ENCODE results near the gene SP100. TPM values are rescaled to one million over a fixed set of nuclear protein-coding genes. Genes with fewer than 3 reads are reported as not detected.
"Not testable (repeated sequence)": the region's sequence is repeated elsewhere in the genome, so short reads cannot be mapped to it uniquely, and the experiment has no call there.

The SP100 gene
- total RNA-seq, 4 donors from 2014 or later: 70.1 to 102 (median 92.5) TPM

DNA sequence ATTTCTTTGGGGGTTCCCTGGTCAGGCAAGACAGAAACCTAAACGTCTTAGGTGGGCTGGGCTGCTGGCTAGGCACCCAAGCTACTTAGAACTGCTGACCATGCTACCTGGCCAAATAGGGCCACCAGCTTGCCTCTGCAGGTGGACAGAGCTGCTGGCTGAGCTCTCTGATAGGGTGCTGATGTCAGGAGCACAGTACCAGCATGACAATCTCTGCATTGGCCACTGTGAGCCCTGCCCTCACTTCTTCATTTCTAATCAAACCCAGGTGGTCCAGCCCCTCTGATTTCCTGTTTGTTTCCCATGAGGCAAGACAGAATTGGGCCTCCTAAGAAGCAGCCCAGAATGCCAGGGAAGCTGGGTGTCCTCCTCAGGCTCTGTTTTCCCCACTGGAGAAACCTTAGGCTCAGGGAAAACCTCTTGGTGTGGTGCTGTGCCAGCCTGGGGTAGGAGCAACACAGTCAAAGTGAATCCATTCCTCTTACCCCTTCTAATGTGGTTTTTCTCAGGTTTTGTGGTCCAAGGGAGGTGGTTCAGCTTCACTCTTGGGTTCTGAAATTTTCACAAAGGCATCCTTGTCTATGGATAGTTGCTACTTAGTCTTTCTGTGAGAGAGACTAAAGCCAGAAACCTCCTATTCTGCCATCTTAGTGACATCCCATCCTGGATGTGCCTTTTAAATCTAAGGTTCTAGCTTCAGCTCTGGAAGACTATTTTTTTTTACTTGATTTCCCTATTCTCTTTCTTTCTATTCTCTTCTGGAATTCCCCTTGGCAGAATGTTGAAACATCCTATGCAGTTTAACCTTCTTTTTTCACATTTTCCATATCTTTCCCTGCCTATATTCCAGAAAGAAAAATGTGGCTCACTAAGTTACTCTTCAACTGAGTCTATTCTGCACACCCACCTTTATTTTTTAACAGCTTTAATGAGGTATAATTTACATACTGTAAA is 15.2 kb downstream of the SP100 start:
- Histone ChIP-seq H3K27ac (no peak overlapping the region), H3K27me3 (no peaks in the 10 kb centered on the region), H3K9me3 (peaks cover 0 to 27% (median 0%) of the 10 kb centered on the region in 3 donors), H3K4me1 (peaks cover 0 to 20% (median 0%) of the 10 kb centered on the region in 3 donors), H3K36me3 (peaks cover 0 to 45% of the 10 kb centered on the region in 2 donors), H3K4me3 (no peak overlapping the region)
- TF ChIP-seq EP300 (IDR thresholded peaks at IDR 0.05) (no peak), POLR2A (IDR thresholded peaks at IDR 0.05) (no peak), POLR2AphosphoS5 (IDR thresholded peaks at IDR 0.05) (no peak)
- TF ChIP-seq, protein P1, sequence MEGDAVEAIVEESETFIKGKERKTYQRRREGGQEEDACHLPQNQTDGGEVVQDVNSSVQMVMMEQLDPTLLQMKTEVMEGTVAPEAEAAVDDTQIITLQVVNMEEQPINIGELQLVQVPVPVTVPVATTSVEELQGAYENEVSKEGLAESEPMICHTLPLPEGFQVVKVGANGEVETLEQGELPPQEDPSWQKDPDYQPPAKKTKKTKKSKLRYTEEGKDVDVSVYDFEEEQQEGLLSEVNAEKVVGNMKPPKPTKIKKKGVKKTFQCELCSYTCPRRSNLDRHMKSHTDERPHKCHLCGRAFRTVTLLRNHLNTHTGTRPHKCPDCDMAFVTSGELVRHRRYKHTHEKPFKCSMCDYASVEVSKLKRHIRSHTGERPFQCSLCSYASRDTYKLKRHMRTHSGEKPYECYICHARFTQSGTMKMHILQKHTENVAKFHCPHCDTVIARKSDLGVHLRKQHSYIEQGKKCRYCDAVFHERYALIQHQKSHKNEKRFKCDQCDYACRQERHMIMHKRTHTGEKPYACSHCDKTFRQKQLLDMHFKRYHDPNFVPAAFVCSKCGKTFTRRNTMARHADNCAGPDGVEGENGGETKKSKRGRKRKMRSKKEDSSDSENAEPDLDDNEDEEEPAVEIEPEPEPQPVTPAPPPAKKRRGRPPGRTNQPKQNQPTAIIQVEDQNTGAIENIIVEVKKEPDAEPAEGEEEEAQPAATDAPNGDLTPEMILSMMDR (IDR thresholded peaks at IDR 0.05): no peak
- ATAC-seq: no peak
- no CpG with 5 or more reads among the region's 1 CpG for WGBS, 2 donors (ENCODE audit: low coverage in 1 of 2)

DNA sequence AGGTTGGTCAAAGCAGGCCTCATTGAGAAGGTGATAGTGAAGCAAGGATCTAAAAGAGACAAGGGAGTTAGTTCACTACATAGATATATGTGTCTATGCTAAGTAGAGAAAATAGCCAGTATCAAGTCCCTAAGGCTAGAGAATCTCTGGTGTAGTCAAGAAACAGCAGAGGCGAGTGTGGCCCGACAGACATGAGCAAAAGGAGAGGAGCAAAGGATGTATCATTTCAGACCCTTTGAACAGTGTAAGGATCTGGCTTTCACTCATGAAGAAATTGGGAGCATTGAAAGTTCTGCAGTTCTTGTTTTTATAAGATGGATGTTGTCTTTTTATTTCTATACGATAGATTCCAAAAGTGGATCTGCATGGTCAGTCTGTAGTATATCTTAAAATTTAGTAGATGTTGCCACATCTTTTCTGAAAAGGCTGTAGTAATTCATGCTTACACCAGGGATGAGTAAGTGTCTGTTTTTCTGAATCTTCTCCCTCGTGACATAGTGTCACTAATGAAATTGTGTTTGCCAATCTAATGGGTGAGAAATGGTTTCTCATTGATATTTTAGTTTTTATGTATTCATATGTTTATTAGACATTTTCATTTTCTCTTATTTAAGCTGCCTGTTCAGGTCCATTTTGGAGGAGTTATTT is 18.8 kb downstream of the SP100 start:
- 77 to 80% methylated on average over 4 of the region's 4 CpGs for WGBS, 2 donors (ENCODE audit: low coverage in 1 of 2)
- H3K9me3 ChIP-seq: peaks cover 0 to 19% (median 0%) of the 10 kb centered on the region in 3 donors
- peaks cover 0 to 23% of the 10 kb centered on the region in 2 donors for H3K36me3 ChIP-seq
- H3K4me1 ChIP-seq: peaks cover 0 to 14% (median 0%) of the 10 kb centered on the region in 3 donors
- no peak overlapping the region for H3K4me3 ChIP-seq
- TF ChIP-seq EP300 (IDR thresholded peaks at IDR 0.05): no peak
- TF ChIP-seq POLR2A (IDR thresholded peaks at IDR 0.05): no peak
- TF ChIP-seq, protein P1 (IDR thresholded peaks at IDR 0.05): no peak
- no peak for TF ChIP-seq POLR2AphosphoS5 (IDR thresholded peaks at IDR 0.05)
- no peak for ATAC-seq
- no peak overlapping the region for H3K27ac ChIP-seq
- no peaks in the 10 kb centered on the region for H3K27me3 ChIP-seq

DNA sequence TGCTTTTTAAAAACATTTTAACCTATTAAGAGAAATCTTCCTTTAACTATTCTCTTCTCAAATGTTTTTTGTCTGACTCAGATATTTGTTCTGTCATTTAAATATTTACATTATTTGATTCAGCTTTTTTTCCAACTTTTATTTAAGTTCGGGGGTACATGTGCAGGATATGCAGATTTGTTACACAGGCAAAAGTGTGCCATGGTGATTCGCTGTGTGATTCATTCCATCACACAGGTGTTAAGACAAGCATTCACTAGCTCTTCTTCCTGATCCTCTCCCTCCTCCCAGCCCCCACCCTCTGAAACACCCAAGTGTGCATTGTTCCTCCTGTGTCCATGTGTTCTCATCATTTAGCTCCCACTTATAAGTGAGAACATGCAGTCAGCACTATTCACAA is 19.4 kb downstream of the SP100 start:
- TF ChIP-seq EP300 (IDR thresholded peaks at IDR 0.05) (no peak), POLR2AphosphoS5 (IDR thresholded peaks at IDR 0.05) (no peak)
- no peak for ATAC-seq
- H3K4me3 ChIP-seq: no peak overlapping the region
- H3K27me3 ChIP-seq: no peaks in the 10 kb centered on the region
- whole genome bisulfite sequencing, 2 donors (ENCODE audit: low coverage in 1 of 2): 85 to 93% methylated on average over 2 of the region's 2 CpGs
- peaks cover 0 to 19% (median 0%) of the 10 kb centered on the region in 3 donors for H3K9me3 ChIP-seq
- H3K4me1 ChIP-seq: peaks cover 0 to 10% (median 0%) of the 10 kb centered on the region in 3 donors
- H3K36me3 ChIP-seq: peaks cover 0 to 23% of the 10 kb centered on the region in 2 donors
- H3K27ac ChIP-seq: no peak overlapping the region

DNA sequence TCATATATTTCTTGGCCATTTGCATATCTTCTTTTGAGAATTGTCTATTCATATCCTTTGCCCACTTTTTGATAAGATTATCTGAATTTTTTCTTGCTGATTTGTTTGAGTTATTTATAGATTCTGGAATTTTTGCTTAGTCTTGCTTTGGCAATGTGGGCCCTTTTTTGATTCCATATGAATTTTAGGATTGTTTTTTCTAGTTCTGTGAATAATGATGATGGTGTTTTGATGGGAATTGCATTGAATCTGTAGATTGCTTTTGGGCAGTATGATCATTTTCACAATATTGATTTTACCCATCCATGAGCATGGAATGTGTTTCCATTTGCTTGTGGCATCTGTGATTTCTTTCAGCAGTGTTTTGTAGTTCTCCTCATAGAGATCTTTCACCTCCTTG is 23.1 kb downstream of the SP100 start:
- not testable (repeated sequence) for H3K27ac ChIP-seq, H3K9me3 ChIP-seq, H3K27me3 ChIP-seq, H3K4me3 ChIP-seq, ATAC-seq
- peaks cover 0 to 22% of the 10 kb centered on the region in 2 donors for H3K36me3 ChIP-seq
- H3K4me1 ChIP-seq: peaks cover 0 to 17% (median 0%) of the 10 kb centered on the region in 3 donors

DNA sequence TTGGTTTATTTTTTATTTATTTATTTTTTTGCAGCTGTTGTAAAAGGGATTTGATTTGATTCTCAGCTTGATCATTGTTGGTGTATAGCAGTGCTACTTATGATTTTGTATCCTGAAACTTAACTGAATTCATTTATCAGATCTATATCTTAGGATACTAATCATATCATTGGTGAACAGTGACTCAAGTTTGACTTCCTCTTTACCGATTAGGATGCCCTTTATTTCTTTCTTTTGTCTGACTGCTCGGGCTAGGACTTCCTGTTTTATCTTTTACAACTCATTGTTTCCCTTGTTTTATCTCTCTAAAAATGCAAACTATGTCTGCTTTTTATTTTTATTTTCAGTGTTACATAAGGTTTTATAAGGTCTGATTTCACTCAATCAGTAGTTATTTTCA is 23.6 kb downstream of the SP100 start:
- Histone ChIP-seq H3K36me3 (peaks cover 0 to 26% of the 10 kb centered on the region in 2 donors), H3K4me1 (peaks cover 0 to 20% (median 0%) of the 10 kb centered on the region in 3 donors), H3K4me3 (no peak overlapping the region), H3K9me3 (peaks cover 0 to 9% (median 0%) of the 10 kb centered on the region in 3 donors), H3K27ac (no peak overlapping the region), H3K27me3 (no peaks in the 10 kb centered on the region)
- WGBS, 2 donors (ENCODE audit: low coverage in 1 of 2): 57 to 71% methylated on average over 2 of the region's 2 CpGs
- no peak for ATAC-seq
- TF ChIP-seq, protein P1 (IDR thresholded peaks at IDR 0.05): no peak
- TF ChIP-seq POLR2A (IDR thresholded peaks at IDR 0.05) (no peak), POLR2AphosphoS5 (IDR thresholded peaks at IDR 0.05) (no peak), EP300 (IDR thresholded peaks at IDR 0.05) (no peak)

Measured in gastroesophageal sphincter (tissue), 4 donors.